GM20000 (cell line): ENCODE data around the gene ZKSCAN4.

Experiments used
- DNase-seq: peaks from one replicate; pipeline ENCODE4 v3.0.0; 2012; ENCODE audit warnings: low spot score
- CTCF ChIP-seq: IDR thresholded peaks from 2 replicates; pipeline ENCODE4 v1.5.1; 2012; ENCODE audit warnings: mild to moderate bottlenecking, control low read depth; ENCODE audit errors: extremely low read depth, missing control alignments

Gene ZKSCAN4

GRCh38 chr6:28248916-28249315, 3.2 kb downstream of the ZKSCAN4 start:
- no peak for TF ChIP-seq CTCF

GRCh38 chr6:28245206-28245941, 6.7 kb downstream of the ZKSCAN4 start:
- no peak for DNase-seq
- TF ChIP-seq CTCF: no peak

More at GRCh38 chr6:28248916-28249315, 3.2 kb downstream of the ZKSCAN4 start:
- DNase-seq: no peak

GRCh38 chr6:28243946-28244345, 8.1 kb downstream of the ZKSCAN4 start:
- no peak for DNase-seq
- no peak for TF ChIP-seq CTCF

- no peak for DNase-seq
- no peak for TF ChIP-seq CTCF
Observed at GRCh38 chr6:28240471-28240870, 11.6 kb downstream of the ZKSCAN4 start.

GRCh38 chr6:28239636-28240035, 12.4 kb downstream of the ZKSCAN4 start:
- peak; percentile 31 for DNase-seq
- TF ChIP-seq CTCF: no peak

GRCh38 chr6:28235912-28236452, 16.1 kb downstream of the ZKSCAN4 start:
- no peak for DNase-seq
- no peak for TF ChIP-seq CTCF

GRCh38 chr6:28232785-28233184, 19.3 kb downstream of the ZKSCAN4 start:
- TF ChIP-seq CTCF: no peak
- DNase-seq: no peak
